ENCODE measurements around the gene NRIP2. TPM values are rescaled to one million over a fixed set of nuclear protein-coding genes. Genes with fewer than 3 reads are reported as not detected.

NRIP2 gene
- total RNA-seq, 1 donor from 2014 or later: 9.7 TPM

DNA sequence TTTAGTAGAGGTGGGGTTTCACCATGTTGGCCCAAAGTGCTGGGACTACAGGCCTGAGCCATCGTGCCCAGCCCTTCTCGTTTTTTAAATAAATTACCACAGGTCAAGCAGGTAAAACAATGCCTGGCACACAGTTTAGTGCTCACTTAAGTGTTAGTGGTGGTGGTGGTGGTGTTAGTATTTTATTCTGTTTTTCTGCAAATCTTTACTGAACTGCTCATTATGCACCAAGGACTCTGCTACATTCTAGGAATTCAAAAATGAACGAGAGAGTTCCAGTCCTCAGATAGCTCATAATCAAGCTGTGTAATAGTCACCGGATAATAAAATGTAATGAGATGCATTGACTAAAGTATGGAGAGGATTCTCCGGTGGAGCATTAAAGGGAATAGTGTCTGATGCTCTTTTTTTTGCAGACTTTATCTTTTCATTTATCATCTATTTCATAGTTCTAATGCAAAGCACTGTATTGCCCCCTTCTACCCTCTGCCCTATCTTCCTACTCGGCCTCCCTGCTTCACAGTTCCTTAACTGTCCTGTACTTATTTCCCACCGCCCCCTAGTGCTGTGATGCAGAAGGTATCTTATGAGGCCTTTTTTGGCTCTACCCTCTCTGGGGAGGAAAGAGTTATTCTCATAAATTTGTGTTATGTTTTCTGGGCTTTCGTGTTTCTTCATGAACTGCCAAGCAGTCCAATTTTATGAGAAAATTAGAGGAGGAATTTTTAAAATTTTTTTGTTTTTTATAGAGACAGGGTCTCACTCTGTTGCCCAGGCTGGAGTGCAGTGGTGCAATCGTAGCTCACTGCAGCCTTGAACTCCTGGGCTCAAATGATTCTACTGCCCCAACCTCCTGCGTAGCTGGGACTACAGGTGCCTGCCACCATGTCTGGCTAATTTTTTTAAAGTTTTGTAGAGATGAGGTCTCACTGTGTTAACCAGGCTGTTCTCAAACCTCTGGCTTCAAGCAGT lies 21.3 kb downstream of the NRIP2 start:
- Histone ChIP-seq H3K9me3 (no peaks in the 10 kb centered on the region), H3K4me3 (peak overlapping the region; percentile 83 to 85), H3K4me1 (peaks cover 0 to 14% of the 10 kb centered on the region in 2 donors), H3K27me3 (no peaks in the 10 kb centered on the region), H3K27ac (peak overlapping the region; percentile 88 to 90), H3K36me3 (peaks cover 7 to 9% of the 10 kb centered on the region in 2 donors)
- TF ChIP-seq, protein P1, sequence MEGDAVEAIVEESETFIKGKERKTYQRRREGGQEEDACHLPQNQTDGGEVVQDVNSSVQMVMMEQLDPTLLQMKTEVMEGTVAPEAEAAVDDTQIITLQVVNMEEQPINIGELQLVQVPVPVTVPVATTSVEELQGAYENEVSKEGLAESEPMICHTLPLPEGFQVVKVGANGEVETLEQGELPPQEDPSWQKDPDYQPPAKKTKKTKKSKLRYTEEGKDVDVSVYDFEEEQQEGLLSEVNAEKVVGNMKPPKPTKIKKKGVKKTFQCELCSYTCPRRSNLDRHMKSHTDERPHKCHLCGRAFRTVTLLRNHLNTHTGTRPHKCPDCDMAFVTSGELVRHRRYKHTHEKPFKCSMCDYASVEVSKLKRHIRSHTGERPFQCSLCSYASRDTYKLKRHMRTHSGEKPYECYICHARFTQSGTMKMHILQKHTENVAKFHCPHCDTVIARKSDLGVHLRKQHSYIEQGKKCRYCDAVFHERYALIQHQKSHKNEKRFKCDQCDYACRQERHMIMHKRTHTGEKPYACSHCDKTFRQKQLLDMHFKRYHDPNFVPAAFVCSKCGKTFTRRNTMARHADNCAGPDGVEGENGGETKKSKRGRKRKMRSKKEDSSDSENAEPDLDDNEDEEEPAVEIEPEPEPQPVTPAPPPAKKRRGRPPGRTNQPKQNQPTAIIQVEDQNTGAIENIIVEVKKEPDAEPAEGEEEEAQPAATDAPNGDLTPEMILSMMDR (IDR thresholded peaks at IDR 0.05): peak; percentile 14 to 57 (median 32)
- no peak for DNase-seq (ENCODE audit: low spot score in 2 of 2)
- intact Hi-C loops (cut with DNase I): loop anchor here (2.0 kb wide), 2 partner anchors 19 to 77 kb away; partner anchors contain the start of genes FKBP4 and TULP3

DNA sequence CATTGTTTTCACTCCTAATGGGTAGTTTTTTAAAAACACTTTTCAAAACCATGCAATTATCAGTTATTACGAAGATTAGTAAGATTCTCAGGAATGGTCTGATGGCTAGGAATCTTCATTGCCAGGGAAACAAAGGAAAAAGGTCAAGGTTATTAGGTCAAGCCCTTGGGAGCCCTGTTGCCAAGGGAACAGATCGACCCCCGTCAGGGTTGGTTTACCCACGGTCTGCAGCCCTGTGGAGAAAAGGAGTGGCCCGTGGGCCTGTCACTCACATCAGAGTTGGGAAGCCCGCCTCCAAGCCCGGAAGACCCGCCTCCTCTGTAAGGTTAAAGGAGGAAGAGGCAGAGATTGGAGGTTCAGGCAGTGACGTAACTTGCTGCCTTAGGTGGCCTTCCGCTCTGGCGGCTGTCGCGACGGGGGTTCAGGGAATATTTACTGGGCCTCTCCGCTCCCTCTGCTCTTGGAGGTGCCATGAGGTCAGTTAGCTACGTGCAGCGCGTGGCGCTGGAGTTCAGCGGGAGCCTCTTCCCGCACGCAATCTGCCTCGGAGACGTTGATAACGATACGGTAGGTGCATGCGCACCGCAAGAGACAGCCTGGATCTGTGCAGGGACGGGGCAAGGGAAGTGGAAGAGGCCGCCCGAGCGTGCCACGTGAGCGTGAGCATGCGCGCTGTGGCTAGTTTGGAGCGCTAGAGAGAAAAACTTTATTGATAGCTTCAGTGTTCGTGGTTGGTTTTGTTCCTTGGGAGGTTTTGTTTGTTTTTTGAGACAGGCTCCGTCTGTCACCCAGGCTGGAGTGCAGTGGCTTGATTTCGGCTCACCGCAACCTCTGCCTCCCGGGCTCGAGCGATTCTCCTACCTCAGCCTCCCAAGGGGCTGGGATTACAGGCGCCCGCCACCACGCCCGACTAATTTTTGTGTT lies 22.3 kb downstream of the NRIP2 start, which contains the start of gene ITFG2:
Gene ITFG2, plus strand, starts transcription at position 379 of the 924 bp plus-strand sequence. Its CDS starts 93 bp downstream, at position 472.
- no peaks in the 10 kb centered on the region for H3K36me3 ChIP-seq
- H3K4me3 ChIP-seq: peak within 1 kb of the TSS; percentile 83 to 85
- TF ChIP-seq, protein P1 (IDR thresholded peaks at IDR 0.05): no peak
- DNase-seq (ENCODE audit: low spot score in 2 of 2): peak; percentile 96 to 99
- H3K27me3 ChIP-seq: no peaks in the 10 kb centered on the region
- no peaks in the 10 kb centered on the region for H3K9me3 ChIP-seq
- H3K4me1 ChIP-seq: peaks cover 0 to 14% of the 10 kb centered on the region in 2 donors
- peak within 1 kb of the TSS; percentile 88 to 90 for H3K27ac ChIP-seq
- intact Hi-C loops (cut with DNase I): loop anchor here (2.0 kb wide), 2 partner anchors 18 to 78 kb away; partner anchors contain the start of genes FKBP4 and TULP3

DNA sequence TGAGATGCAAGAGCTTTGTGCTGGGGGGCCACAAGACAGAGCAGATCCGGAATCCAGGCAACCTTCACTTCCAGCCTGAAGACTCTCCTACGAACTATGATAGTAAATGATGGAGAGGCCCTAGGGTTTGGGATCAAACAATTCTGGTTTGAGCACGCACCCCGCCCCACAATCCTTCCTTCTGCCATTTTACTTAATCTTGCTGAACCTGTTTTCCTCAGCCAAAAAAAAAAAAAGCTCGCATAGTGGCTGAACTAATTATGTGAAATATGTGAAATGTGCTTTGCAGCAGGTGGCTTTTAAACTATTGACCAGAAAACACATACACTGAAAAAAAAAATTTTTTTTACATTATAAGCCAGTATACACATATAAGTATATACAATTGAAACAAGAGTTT lies 23.0 kb downstream of the NRIP2 start:
- TF ChIP-seq, protein P1 (IDR thresholded peaks at IDR 0.05): no peak
- peaks cover 0 to 14% of the 10 kb centered on the region in 2 donors for H3K4me1 ChIP-seq
- peak overlapping the region; percentile 83 to 85 for H3K4me3 ChIP-seq
- no peak overlapping the region for H3K27ac ChIP-seq
- DNase-seq (ENCODE audit: low spot score in 2 of 2): no peak
- intact Hi-C loops (cut with DNase I): loop anchor here (2.0 kb wide), 2 partner anchors 17 to 79 kb away; partner anchors contain the start of genes FKBP4 and TULP3
- H3K36me3 ChIP-seq: no peaks in the 10 kb centered on the region
- H3K9me3 ChIP-seq: no peaks in the 10 kb centered on the region
- H3K27me3 ChIP-seq: no peaks in the 10 kb centered on the region

DNA sequence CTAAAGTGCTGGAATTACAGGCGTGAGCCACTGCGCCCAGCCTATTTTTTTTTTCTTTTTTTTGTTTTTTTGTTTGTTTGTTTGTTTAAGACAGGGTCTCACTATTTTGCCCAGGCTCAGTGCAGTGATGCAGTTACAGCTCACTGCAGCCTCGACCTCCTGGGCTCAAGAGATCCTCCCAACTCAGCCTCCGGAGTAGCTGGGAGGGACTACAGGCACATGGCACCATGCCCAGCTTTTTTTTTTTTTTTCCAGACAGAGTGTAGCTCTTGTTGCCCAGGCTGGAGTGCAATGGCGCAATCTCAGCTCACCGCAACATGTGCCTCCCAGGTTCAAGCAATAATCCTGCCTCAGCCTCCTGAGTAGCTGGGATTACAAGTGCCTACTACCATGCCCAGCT lies 28.1 kb downstream of the NRIP2 start:
- Histone ChIP-seq H3K27me3 (no peaks in the 10 kb centered on the region), H3K27ac (no peak overlapping the region), H3K4me1 (peaks cover 0 to 2% of the 10 kb centered on the region in 2 donors), H3K4me3 (no peak overlapping the region), H3K9me3 (no peaks in the 10 kb centered on the region), H3K36me3 (peaks cover 23 to 37% of the 10 kb centered on the region in 2 donors)
- TF ChIP-seq, protein P1 (IDR thresholded peaks at IDR 0.05): no peak
- DNase-seq (ENCODE audit: low spot score in 2 of 2): no peak
- intact Hi-C loops (cut with DNase I): no loop called here

DNA sequence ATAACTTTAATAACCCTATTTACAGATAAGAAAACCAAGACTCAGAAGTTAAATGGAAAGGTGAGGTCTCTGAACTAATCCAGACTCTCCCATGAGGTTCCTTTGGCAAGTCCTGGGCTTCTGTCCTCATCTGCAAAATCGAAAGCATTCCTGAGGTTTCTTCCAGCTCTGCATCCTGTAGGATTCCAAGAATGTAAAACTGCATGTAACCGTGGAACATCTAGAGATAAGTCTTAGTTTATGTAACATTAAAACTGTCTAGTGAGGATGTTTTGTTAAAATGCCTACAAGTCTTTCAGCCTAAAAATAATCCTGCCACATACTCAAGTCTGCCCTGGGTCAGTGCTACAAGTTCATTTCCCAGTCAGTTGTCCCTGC lies 29.7 kb downstream of the NRIP2 start:
- H3K4me3 ChIP-seq: no peak overlapping the region
- intact Hi-C loops (cut with DNase I): no loop called here
- no peak overlapping the region for H3K27ac ChIP-seq
- no peak for DNase-seq (ENCODE audit: low spot score in 2 of 2)
- TF ChIP-seq, protein P1 (IDR thresholded peaks at IDR 0.05): no peak
- H3K27me3 ChIP-seq: no peaks in the 10 kb centered on the region
- H3K9me3 ChIP-seq: no peaks in the 10 kb centered on the region
- H3K4me1 ChIP-seq: peaks cover 0 to 2% of the 10 kb centered on the region in 2 donors
- H3K36me3 ChIP-seq: peaks cover 39 to 53% of the 10 kb centered on the region in 2 donors

Measured in ascending aorta (tissue), 2 donors.